ENCODE measurements around the gene IGF1. TPM values are rescaled to one million over a fixed set of nuclear protein-coding genes. Genes with fewer than 3 reads are reported as not detected.

IGF1 gene
- total RNA-seq, 1 donor from 2014 or later = 6.4 TPM

DNA sequence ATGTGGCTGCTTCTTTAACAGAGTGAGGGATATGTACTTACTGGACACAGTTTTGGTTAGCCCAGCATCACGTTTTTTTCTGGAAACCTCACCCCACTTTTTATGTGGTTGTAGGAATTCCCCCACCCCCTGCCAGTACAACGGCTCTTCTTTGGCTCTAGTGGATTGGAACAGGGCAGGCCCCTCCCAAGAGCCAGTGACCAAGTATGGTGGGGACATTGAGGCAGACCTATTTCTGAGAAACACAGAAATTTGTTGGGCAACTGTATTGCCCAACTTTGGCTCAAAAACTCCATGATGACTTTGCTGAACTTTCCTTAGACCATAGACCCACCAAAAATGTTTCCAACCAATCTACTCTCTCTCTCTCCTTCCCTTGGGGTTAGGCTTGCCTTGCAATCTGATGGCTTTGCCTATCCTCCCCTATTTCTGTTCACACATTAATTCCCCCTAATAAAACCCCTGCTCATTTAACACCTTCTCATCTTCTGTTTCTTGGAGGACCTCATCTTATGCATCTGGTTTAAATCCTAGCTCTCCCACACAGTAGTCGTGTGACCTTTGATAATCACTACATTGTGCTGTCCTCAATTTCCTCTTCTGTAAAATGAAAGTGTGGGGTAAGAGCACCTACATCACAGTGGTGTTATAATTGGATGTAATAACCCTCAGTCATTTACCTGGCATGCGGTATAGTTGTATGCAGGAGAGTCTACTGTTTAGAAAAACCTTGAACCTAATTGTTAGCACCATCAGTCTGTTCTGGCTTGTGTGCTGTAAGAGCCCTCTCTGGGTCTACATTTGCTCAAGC is 71.7 kb downstream of the IGF1 start:
- no peak for ATAC-seq
- no peak for DNase-seq
- intact Hi-C loops (cut with micrococcal nuclease) = no loop called here

DNA sequence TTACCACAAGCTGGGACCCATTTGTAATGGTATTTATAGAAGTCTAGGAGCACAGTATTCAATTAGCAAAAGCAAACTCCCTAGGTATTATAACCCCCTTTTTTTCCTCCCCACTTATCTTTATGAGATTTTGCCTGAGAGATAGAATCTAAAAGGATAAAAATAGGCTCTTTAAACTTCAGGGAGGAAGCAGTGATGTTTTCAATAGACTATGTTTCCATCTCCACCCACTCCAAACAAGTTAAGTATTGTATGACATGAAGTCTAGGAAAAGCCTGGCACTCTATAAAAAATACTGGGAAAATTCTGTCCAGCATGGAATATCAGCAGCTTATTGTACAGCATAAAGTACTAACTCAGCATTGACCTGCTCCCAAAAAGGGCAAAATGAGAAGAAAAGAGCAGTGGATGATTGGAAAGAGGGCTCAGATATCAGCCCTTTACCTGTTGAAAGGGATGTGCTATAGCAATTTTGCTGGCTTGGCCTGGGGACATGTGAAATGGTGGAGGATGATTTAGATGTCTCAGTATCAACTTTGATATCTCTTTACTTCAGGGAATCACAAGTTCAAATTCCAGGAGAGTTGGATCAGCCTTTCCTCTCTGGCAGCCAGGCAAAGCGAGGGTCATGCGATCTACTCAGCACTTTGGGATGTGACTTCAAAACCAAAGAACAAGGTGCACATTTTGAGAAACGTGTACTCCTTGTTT is 72.4 kb downstream of the IGF1 start:
- DNase-seq (no peak), ATAC-seq (no peak)
- intact Hi-C loops (cut with micrococcal nuclease) = no loop called here

DNA sequence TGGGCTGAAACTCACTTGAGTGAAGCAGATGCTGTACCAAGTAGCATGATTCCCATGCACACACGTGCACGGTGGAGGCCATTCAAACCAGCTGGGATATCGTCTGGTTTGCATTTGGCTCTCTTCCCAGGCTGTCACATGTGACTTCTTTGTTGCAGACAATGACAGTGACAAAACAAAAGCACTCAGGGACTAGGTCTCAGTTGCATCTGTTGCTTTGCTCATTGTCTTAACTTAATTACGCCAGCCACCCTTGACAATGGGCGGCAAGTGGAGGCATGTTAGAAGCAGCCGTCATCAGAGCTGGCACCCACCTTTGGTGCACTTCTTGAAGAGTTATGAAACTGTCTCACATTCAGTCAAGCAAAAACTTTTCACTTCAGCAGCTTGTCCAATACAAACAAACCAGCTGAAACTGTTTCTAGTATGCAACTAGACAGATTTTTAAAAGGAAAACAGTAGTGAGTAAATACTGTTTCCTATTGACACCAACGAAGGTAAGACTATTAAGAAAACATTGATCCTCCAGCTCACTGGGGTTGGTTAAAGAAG is 74.3 kb downstream of the IGF1 start:
- ATAC-seq = peak; percentile 75
- intact Hi-C loops (cut with micrococcal nuclease) = no loop called here
- peak; percentile 45 for DNase-seq

DNA sequence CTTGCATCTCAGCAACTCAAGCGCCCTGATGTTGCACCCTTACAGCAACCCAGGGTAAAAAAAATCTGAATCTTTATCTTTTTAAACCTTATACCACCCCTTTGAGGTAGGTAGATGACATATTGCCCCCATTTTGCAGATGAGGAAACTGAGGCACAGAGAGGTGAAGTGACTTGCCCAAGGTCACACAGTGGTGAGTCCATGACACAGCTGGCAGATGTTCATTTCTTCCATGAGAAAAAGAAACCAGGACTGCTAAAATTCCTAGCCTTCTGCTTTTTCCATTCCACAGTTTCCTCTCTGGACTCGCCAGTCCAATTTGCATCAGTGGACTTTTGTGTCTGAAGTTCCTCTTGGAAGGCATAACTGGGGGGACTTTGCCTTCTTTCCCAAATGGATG is 79.3 kb downstream of the IGF1 start:
- intact Hi-C loops (cut with micrococcal nuclease) = no loop called here
- no peak for DNase-seq
- no peak for ATAC-seq

DNA sequence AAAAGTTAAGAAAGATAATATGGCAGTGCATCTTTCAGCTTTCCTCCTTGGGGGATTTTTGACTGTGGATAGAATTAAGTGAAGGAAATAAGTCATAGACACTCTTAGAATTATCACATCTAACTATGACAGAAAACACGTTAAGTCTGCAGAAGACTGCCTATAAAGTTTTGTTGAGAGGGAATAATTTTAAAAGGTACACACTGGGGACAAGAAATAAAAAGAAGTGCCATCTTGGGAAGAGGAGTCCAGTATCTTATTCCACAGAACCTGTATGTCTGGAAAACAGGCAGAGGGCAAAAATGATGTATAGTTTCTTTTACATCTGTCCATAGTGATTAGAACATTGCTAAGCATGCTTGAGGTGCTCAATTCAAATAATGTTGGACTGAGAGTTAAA is 80.7 kb downstream of the IGF1 start:
- intact Hi-C loops (cut with micrococcal nuclease) = no loop called here
- DNase-seq (no peak), ATAC-seq (no peak)

DNA sequence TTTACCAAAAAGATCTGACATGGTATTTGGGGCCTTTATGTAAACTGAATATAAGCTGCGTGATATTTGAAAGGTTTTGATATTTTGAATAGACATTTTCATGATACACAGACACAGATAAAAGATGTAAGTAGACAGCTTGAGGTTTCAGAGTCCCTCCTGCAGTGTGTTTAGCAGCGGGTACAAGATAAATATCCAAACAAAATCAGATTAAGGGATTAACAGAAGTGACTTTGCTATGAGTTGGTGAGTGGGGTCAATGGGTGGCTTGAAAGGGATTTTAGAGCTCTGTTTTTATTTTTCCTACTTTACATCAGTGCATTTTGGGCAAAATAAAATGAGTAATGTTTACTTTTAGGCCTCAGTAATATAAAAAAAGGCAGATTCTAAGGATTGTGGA is 84.1 kb downstream of the IGF1 start:
- intact Hi-C loops (cut with micrococcal nuclease) = no loop called here
- DNase-seq (no peak), ATAC-seq (no peak)

DNA sequence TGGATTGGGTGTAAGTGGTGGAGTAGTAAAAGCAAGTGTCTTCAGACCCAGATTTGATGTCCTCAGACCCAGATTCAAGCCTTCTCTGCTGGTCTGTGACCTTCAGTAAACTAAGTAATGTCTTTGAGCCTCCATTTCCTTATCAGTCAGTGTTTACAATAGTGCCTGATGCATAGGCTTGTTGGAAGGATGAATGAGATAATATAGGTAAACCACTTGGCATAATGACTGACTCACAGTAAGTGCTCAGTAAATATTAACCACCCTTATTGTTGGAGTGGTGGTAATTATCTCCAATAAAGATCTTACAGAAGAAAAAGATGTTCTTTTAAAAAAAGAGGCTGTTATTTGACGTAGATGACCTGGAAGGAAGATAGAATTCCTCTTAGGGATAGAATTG is 86.2 kb downstream of the IGF1 start:
- no peak for ATAC-seq
- no peak for DNase-seq
- intact Hi-C loops (cut with micrococcal nuclease) = no loop called here

DNA sequence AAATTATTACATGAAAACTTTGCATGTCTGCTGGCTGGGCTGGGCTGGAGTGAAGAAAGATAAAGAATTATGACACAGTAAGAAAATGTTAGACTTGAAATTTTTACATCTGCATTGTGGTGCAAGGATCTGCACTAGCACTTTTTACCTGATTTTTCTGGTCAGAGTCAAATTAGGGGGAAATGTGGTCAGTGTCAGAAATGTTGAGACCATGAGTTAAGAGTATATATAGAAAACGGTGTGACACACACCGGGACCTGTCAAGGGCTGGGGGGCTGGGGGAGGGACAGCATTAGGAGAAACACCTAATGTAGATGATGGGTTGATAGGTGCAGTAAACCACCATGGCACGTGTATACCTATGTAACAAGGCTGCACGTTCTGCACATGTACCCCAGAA is 90.3 kb downstream of the IGF1 start:
- DNase-seq (no peak), ATAC-seq (no peak)

DNA sequence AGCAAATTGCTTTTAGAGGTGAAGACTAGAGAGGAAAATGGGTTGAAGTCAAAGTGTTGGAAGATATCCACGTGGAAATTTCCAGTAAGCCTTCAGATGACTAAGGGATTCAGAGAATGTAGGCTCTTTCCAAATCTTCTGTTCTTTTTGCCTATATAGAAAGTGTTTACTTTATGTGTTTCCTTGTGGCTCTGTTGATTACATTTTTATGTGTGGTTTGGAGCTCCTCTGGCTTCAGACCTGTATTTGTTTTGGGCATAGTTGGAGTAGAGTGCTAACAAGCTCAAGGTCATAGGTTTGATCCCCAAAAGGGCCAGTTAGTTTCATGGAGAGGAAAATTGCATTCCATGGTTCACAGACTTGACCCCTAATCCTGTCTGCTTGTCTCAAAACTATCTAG is 91.9 kb downstream of the IGF1 start:
- DNase-seq (no peak), ATAC-seq (no peak)
- intact Hi-C loops (cut with micrococcal nuclease) = no loop called here

More for the DNA sequence above, 90.3 kb downstream of the IGF1 start:
- intact Hi-C loops (cut with micrococcal nuclease) = no loop called here

DNA sequence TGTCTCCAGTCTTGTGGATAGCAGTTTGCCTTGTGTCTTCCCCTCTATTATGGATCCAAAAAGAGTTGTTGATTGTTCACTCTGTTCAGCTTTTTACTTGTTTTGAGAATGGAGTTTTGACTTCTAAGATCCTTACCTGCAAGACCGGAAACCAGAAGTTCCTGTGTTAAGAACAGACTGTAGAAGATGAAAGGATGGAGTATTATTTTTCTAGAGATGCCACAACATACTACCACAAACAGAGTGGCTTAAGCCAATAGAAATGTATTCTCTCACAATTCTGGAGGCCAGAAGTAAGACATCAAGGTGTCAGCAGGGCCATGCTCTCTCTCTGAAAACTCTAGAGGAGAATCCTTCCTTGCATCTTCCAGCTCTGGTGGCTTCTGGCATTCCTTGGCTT is 95.0 kb downstream of the IGF1 start:
- DNase-seq = no peak
- ATAC-seq = no peak
- intact Hi-C loops (cut with micrococcal nuclease) = no loop called here

DNA sequence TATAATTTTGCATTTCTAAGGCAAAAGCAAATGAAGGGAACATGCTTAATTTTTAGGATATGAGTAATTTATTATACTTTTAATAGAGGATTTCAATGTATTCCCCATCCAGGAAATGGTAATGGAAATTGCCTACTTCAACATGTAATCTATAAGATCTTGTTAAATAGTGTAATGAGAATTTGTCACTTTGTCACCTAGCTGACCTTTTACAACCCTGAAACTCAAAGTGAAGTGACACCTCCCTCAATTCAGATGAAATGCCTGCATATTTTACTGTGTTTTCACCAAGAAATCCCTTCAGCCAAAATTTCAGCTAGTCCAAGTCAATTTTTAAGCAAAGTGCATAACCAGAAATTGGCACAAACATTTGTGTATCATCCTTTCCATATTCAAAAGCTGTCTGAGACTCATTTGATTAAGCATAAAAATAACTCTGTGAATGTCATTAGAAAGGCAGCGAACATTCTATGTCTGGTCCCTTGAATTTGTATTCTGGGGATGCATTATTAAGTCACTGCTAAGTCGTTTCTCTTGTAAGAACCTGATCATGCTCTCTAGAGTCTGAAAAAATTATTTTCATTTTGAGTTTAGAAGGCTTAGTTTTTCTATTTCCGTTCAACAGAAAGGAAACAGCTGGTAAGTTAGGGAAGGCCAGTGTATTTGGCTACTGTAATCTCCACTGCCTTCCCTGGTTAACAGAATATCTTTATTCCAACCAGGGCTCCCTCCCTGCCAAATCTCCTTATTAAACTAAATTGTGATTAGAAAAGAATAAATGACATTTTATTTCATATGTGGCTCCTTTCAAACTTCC is 100.8 kb downstream of the IGF1 start:
- DNase-seq (no peak), ATAC-seq (peak; percentile 48)
- intact Hi-C loops (cut with micrococcal nuclease) = no loop called here

DNA sequence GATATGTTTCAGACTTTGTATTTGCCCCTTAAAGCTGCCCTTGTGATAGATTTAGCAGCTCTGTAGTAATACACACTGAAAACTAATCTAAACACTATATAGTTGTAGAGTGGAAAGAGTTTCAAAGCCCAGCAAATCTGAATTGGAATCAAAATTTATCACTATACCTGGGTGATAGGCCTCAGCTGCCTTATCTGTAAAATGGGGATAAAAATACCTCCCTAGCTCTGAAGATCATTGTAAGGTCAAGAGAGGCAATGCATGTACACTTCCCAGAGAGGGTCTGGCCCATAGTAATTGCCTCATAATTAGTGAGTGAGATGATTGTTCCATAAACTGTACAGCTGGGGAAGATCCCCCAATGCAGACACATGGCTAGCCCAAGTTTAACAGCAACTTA is 103.6 kb downstream of the IGF1 start:
- ATAC-seq = no peak
- no peak for DNase-seq
- intact Hi-C loops (cut with micrococcal nuclease) = no loop called here

DNA sequence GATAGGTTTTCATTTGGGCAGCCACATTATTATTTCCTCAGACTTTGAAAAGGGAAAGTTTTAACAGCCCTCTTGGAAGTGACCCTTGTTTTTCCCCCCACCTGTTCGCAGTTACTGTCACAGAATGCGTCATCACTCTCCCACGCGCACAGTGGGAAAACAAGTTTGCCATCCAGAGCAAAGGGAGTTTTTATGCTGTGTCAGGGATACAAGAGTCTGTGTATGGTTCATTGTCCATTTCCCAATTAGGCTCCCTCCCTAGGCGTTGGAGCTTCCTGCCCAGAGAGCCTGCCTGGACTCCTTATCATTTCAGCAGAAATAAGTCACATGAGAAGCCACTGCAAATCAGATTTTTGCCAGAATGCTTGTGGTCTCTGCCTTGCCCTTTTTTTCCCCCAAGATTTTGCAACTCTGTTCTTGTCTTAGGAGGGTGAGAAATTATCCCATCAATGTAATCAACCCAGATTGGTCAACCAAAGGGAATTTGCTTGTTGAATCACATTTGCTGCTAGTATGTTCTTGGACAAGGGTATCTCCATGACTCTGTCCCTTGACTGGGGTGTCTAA is 104.1 kb downstream of the IGF1 start:
- ATAC-seq (no peak), DNase-seq (no peak)
- intact Hi-C loops (cut with micrococcal nuclease) = no loop called here

DNA sequence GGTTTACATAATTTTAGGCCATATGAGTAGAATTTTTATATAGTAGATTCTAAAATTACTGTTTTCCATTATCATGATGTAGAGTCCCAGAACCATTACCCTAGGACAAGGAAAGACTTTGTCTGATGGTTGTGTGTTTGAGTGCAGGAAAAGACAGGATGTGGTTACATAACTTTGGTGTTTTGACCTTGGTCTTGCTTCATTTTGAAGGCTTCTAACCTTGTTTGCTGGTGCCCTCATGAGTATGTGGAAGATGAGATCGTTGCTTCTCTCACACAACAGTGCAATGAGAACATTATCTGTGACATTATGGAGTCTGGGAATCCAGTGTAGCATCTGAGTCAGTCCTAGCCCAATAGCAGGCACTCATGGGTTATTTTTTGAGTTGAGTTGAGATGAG is 106.2 kb downstream of the IGF1 start:
- no peak for DNase-seq

DNA sequence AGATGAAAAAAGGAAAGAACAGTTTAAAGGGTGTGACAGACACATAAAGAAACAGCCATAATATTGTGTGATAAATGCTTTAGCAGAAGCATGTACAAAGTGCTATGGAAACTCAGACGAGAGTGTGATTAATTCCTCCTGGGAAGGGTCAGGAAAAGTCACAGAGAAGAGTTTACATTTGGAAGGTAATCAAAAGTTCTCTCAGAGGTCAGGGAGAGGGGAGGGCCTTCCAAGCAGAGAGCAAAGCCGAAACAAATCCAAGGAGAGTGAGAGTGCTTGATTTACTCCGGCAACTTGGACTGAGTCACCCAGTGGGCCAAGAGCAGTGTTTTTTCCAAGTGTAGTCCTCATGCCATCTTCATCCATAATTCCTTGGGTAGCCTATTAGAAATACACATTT is 108.3 kb downstream of the IGF1 start:
- ATAC-seq = no peak
- intact Hi-C loops (cut with micrococcal nuclease) = no loop called here
- DNase-seq = no peak

More for the DNA sequence above, 106.2 kb downstream of the IGF1 start:
- no peak for ATAC-seq
- intact Hi-C loops (cut with micrococcal nuclease) = no loop called here

DNA sequence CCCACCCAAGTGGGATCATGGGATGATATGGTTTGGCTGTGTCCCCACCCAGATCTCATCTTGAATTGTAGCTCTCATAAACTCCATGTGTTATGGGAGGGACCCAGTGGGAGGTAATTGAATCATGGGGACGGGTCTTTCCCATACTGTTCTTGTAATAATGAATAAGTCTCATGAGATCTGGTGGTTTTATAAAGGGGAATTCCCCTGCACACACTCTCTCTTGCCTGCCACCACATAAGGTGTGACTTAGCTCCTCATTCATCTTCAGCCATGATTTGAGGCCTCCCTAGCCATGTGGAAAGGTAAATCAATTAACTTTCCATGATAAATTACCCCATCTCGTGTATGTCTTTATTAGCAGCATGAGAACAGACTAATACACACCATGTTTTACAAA is 109.2 kb downstream of the IGF1 start:
- no peak for ATAC-seq
- no peak for DNase-seq
- intact Hi-C loops (cut with micrococcal nuclease) = no loop called here

DNA sequence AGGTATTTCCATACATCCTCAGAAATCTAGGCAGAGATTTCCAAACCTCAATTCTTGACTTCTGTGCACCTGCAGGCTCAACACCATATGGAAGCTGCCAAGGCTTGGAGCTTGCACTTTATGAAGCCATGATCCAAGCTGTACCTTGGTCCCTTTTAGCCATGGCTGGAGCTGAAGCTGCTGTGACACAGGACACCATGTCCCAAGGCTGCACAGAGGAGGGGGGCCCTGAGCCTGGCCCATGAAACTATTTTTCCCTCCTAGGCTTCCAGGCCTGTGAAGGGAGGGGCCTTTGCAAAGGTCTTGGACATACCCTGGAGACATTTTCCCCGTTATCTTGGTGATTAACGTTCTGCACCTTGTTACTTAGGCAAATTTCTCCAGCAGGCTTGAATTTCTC is 110.5 kb downstream of the IGF1 start:
- no peak for DNase-seq
- no peak for ATAC-seq
- intact Hi-C loops (cut with micrococcal nuclease) = no loop called here

DNA sequence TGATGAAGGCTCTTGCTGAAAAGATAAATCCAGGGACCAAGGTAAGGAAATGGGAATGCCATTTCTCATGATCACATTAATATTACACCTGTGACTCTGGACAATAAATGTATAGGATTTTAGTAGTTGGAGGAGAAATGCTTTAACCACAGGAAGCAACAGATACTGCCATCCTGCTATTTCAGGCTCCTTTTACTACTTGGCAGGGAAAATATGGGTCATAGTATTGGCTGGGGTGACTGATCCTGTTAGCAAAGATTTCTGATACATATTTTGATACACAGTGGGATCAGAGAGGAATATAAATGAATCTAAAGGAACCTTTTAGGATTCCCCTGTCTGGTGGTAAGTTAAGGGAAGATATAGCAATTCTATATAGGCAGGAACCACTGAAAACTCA is 115.0 kb downstream of the IGF1 start:
- intact Hi-C loops (cut with micrococcal nuclease) = no loop called here
- ATAC-seq (no peak), DNase-seq (no peak)

DNA sequence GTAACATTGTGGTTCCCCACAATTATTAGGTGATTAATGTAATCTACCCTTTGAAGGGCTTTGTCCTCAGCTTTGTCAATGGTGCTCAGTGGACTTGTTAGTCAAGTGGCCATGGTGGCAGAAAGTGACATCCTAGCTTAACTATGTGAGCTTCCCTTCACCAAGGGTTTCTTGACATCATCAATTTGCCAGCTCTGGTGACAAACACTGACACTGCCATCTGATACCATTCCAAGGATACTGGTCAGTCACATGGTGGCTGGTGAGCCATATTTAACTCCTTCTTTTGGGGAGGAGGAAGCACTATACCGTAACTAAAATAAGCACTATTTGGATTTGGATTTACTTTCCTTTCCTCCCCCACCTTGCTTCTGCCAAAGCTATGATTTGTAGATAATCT is 115.7 kb downstream of the IGF1 start:
- ATAC-seq (no peak), DNase-seq (no peak)
- intact Hi-C loops (cut with micrococcal nuclease) = no loop called here

DNA sequence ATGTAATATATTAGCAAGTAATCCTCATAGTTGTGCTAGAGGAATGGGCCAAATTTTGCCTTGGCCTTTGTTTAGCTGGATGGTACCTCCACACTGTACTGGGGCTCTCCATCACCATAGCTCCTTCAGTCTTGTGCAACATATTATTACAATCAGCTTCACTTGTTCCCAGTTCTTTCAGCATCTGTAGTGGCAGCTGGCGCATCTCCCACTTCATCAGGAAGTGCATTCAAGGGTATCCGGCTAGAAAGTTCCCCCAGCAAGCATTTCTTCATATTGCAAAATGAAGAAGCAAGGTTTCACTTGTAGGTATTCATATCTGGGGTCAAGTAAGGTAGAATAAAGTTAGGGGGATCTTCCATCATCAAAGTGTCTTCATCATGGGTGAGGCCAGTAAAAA is 123.7 kb downstream of the IGF1 start:
- ATAC-seq (no peak), DNase-seq (no peak)
- intact Hi-C loops (cut with micrococcal nuclease) = no loop called here
